Central memory CD4-positive, alpha-beta T cell (primary cell): ENCODE data around the gene PDE11A.

Experiments
- DNase-seq: peaks from one replicate; pipeline ENCODE4 v3.0.0; 2022

PDE11A gene

DNA sequence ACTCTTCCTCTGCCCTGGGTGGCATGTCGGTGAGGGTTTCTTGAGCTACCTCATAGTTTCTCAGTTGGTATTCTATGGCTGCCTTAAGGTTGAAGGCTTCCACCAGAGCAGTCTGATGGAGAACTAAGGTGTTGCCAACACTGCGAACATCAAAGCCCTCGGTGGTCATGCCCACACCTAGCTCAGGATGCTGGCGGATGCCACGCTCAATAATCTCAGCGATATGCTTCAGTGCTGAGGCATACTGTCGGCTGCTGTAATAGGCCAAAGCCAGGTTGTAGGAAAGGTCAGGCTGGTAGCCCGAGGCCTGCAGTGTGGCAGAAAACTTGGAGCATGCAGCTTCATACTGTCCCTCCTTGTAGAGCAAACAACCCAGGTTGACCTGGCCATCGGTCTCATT lies 454.7 kb downstream of the PDE11A start:
- DNase-seq: no peak

- no peak for DNase-seq
Measured at GRCh38 chr2:177616731-177617130, 455.8 kb downstream of the PDE11A start.

DNA sequence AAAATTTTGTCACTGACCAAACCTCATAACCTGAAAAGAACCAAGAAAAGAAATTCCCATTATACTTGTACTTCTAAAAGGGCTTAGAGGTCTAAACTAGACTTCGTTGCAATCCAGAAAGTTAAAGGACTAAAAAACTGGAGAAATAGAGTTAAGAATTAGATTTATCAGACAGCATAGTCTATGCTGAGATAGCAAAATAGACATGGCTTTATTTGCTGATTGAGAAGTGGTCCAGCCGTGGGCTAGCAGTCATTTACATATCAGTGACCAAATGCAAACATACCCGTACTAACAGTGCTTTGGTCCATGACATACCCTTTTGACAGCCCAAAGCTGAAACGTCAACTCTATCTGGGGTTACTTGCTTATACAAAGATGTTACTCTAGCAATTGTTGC lies 456.5 kb downstream of the PDE11A start:
- DNase-seq: no peak

- DNase-seq: no peak
Measured at GRCh38 chr2:177612659-177613058, 459.9 kb downstream of the PDE11A start.

GRCh38 chr2:177611310-177611886 lies 461.2 kb downstream of the PDE11A start:
- no peak for DNase-seq

DNA sequence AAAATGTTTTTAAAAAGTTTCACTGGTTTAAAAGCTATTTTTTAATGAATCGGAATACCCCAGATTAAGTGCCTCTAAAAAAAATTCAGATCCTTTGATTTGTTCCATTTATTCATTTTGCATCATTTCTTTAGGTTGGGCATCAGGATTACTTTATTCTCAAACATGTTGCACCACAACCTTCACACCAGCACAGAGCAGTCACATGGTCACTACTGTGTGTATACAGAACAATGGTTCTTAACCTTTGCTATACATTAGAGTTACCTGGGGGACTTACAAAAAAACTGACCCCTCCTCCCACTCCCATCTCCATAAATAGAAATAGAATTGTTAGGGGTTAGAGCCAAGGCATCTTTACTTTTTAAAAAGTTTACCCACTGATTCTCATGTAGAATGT lies 461.8 kb downstream of the PDE11A start:
- DNase-seq: no peak

DNA sequence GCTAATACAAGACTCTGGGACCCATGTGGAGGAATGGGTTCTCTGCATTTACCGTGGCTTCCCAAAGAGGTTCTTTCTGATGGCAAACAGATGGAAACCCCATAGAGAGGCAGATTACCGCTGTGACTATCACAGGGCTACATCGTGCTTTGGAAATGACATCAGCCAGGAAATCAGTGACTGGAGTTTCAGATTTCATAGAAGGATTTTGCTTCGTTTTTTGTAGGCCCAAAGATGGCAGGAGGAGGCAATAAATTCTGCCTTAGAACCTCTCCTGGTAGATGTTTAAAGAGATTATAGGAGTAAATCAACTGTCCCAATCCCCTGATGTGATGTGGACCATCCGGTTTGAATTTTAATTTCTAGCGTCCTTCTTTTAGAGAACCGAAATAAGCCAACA lies 465.9 kb downstream of the PDE11A start:
- DNase-seq: no peak

- DNase-seq: no peak
Measured at GRCh38 chr2:177604271-177605065, 468.1 kb downstream of the PDE11A start.

DNA sequence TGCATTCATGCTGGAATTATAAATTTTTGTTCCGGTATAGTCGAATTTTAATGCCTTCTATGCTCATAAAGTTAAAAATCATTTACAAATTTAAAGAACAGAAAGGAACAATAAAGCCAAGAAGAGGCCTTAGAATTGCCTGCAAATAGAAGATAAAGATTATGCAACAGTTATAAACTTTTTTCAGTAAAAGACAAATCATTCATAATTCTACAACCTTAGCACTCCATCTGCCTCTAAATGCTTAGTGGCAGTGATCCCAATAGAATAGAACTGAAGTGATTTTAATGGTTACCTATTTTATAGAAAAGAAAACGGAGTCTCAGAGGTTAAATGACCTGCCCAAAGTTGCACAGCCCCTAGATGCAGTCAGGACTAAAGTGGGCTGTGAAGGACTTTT lies 468.8 kb downstream of the PDE11A start:
- no peak for DNase-seq

DNA sequence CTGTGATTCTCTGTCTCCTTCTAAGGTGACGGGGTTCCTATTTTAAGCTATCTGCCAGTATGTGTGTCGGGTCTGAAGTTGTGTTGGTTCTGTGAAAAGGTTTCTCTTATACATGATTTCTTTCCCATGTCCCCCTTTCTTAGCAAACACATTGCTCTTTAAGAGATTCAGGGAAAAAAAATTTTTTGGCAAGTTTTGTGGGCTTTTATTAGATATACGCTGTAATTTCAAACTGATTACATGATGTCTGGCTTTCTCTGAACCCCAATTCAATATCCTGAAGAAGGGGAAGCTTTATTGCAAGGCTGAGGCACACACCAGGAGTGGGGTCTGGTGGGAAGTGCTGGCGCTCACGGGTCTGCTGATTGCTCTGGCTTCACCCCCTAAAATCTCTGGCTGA lies 469.4 kb downstream of the PDE11A start:
- DNase-seq: no peak

DNA sequence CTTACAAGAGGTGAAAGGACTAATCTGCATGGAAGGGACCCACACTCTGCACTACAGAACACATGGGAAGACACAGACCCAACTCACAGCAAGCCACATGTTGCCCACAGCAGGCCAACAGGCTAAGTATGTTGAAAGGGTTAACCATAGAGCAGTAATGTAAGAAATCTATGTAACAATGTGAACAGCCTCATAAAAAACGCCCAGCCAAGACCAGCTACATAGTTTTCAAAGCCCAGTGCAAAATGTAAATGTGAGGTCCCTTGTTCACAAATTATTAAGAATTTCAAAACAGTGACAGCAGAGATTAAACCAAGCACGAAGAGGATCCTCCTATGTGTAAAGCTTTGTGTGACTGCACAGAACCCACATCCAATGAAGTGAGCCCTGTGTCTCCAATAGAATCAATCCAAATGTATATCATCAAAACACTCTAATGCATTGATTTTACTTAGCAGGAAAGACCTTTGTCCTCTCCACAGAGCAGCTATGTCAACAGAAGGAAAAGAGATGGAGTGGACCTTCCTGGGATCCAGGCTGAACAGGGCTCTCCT lies 469.9 kb downstream of the PDE11A start:
- DNase-seq: no peak

DNA sequence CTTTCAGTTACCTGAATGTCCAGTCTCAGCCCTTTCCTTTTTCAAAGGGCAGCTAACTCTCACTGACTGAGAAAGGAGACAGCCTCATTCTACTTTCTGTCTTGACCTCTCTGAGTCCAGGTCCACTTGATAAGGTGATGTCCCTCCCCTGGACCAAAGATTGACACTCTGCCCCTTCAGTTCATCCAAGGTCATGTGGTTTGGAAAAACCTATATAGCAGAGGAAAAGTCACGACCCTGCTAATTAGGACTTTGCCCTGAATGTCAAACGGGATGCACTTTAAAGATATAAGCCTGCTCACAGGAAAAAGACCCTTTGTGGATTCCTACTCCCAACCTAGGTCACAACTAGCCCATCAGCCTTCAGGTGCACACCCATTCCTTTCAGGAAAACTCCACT lies 471.7 kb downstream of the PDE11A start:
- DNase-seq: no peak

GRCh38 chr2:177599956-177600355 lies 472.6 kb downstream of the PDE11A start:
- DNase-seq: no peak

DNA sequence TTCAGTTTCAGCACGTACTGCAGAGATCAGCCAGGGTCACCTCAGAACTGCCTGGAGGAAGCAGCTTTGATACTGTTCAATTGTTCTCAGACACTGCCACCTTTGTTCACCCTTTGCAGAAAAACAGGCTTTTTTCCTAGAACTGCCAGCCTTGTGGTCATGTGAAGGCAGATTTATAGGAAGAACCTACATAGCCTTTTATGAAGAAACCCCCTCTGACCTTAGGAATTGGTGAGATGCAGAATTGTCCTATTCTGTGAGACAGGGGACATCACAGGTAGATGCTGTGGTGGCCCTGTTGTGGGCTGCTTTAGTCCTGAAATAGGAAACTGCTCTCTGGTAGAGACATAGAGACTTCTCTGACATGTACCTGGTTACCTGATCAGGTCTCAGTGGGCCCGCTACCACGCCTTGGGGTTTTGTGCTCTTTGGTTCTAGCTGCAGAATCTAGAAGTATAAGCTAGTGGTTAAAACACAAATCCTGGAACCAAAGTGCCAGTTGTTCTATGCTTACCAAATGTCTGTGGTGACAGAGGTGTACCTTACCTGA lies 473.4 kb downstream of the PDE11A start:
- no peak for DNase-seq

DNA sequence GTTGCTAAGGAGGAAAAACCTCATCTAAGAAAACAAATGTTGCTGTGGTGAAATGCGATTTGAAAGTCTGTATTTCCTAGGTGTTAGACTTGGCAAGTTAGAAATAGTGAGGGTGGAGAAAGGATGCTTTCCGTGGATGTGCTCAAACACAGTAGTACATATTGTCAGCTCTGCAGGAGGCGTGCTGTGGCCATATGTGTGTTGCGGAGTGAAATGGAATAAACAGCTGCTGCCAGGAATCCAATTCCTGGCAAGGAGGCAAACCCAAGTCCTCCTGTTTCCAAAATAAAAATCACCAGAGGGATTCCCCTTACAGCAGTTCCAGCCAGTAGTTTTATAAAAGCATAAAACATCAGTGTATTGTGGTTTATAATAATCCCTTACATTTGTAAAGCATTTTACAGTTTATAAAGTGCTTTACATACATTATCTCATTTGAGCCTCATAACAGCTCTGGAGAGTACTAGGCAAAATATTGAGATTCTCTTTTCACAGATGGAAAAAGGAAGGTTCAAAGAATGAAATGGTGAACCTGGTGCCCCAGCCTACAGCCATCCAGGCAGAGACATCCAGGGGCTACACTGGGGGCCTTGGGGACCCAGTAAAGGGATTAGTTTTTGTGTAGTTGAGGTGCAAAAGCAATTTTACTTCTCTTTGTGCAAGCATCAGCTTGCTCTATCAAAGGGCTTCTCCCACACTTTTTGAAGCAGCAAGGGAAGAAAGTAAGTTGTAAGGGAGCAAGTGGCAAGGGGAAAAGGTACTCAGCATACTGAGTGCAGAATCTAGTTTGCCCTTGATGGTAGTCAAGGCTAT lies 474.0 kb downstream of the PDE11A start:
- DNase-seq: no peak

DNA sequence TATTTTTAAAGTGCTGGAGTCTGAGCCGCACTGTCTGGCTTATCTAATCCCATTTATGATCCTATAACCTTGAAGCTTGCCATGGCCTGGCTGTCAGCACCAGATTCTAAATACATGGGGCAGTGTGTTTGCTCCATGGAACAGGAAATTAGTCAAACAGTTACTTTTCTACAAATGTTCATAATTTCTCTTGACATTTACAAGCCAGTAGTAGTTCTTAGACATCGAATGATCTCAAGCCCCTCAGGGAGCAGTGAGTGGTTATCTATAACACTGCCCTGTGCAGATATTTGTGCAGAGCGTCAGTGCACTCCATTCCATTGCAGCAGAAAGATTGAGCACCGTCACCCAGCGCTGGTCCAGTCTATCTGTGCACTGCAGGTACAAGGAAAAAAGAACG lies 474.8 kb downstream of the PDE11A start:
- no peak for DNase-seq

- DNase-seq: no peak
Measured at GRCh38 chr2:177596866-177597265, 475.7 kb downstream of the PDE11A start.

GRCh38 chr2:177595126-177595845 lies 477.3 kb downstream of the PDE11A start:
- no peak for DNase-seq

- DNase-seq: no peak
Measured at GRCh38 chr2:177593402-177593801, 479.2 kb downstream of the PDE11A start.

- DNase-seq: no peak
Measured at GRCh38 chr2:177592945-177593344, 479.6 kb downstream of the PDE11A start.

DNA sequence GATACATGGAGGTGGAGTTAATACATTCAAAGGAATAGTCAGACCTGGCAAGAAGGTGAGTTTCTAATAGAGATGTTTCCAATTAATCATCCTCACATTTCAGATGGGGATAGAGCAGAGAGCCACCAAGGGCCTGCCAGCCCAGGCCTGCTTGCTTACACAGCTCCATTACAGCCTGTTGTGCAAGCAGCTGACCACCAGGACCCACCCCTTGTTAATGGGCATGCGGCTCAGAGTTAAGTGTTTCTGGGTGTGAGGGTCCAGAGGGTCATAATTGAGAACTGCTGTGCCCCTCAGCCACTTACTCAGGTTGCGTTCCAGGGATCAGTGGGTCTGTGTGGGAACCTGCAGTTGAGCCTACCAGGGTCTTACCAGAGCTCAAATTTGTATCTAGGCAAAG lies 480.2 kb downstream of the PDE11A start:
- no peak for DNase-seq

DNA sequence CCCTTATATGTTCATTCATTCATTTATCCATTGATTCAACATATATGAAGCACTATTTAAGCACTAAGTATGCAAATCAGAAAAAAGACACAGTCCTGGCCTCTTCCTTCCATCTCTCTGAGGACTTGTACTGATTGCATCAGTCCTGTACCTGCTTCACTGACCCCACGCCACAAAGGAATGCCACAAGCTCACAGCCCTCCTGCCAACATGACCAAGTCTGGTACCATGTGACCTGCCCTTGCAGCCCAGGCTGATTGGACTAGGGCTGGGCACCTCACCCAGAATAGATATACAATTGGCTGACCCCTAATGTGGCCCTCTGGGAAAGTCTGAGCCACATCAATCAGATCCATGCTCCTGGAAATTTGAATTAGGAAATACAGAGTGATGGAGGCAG lies 483.4 kb downstream of the PDE11A start:
- no peak for DNase-seq

- DNase-seq: no peak
Measured at GRCh38 chr2:177588671-177589070, 483.9 kb downstream of the PDE11A start.
